ENCODE measurements around the gene ZBP1. TPM values are rescaled to one million over a fixed set of nuclear protein-coding genes. Genes with fewer than 3 reads are reported as not detected.

The ZBP1 gene
- total RNA-seq, 2 experiments from 2014 or later: 39.0 to 40.1 TPM

DNA sequence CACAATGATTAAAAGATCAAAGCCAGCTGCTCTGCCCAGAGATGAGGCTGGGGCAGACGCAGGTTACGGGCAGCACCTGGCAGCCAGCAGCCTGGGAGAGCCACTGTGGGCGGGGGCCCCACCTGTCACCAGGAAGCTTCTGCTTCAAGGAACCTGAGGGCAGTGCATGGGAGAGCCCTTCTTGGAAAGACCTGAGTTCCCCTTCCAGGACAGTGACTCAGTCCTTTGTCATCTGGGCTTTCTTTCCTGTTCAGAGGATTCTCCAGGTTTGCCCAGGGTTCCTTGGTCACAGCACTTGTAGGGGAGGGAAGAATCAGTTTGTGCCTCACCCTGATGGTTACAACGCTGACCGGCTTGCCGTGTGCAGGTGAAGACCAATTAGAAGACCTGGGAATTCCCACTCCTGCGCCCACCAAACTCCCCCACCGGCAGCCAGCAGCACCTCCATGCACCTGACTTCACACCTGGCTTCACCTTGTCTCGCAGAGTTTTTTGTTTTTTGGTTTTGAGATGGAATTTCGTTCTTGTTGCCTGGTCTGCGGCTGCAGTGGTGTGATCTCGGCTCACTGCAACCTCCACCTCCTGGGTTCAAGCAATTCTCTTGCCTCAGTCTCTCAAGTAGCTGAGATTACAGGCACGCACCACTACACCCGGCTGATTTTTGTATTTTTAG, 2.0 kb downstream of the ZBP1 start:
- H3K4me1 Mint-ChIP-seq (ENCODE audit: low read depth): peaks cover 64% of the 10 kb centered on the region
- peak overlapping the region; percentile 71 for H3K4me3 ChIP-seq (ENCODE audit: low read length)
- H3K9me3 Mint-ChIP-seq: no peaks in the 10 kb centered on the region

DNA sequence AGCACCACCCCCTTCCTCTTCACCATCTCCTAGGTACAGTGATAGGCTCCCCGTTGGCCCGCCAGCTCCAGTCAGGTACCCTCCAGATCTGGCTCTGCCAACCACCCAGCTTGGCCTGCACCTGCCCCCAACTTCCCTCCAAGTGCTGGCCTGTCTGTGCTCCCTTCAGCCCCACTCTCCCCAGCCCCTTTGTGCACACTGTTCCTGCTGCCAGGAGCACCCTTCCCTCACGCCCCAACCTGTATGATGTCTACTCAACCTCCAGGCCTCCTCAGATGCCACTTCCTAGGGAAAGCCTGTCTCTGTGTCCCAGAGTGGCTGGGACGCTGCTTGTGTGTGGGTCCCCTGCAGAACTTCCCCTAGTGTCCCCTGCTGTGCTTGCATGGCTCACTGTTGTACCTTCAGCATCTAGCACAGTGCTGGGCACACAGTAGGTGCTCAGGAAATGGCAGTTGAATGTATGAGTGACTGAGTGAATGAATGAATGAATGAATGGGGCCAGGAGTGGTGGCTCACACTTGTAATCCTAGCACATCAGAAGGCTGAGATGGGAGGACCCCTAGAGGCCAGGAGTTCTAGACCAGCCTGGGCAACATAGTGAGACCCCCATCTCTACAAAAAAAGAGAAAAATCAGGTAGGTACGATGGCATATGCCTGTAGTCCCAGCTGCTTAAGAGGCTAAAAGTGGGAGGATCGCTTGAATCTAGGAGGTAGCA, 3.0 kb downstream of the ZBP1 start:
- POLR2A ChIA-PET: interaction anchor here (1.0 to 1.4 kb wide), 4 partner anchors 10 to 13 kb away, joined by 3 to 8 read pairs (median 4); no protein-coding TSS in a partner anchor
- Histone ChIP-seq H3K4me3 (ENCODE audit: low read length) (no peak overlapping the region), H3K9me3 (ENCODE audit: control insufficient read depth in 1 of 2, insufficient read depth in 1 of 2, low read length in 2 of 2) (no peaks in the 10 kb centered on the region), H3K4me1 (ENCODE audit: insufficient read depth, low read length) (peaks cover 71% of the 10 kb centered on the region), H3K36me3 (ENCODE audit: insufficient read depth, low read length) (peaks cover 35% of the 10 kb centered on the region), H3K27ac (ENCODE audit: low read depth in 1 of 2, low read length in 2 of 2) (peak overlapping the region in 1 of 2 donors; percentile 90), H3K27me3 (ENCODE audit: control insufficient read depth in 1 of 2, insufficient read depth in 2 of 2, low read length in 2 of 2) (no peaks in the 10 kb centered on the region)
- Mint-ChIP-seq H3K27me3 (no peaks in the 10 kb centered on the region), H3K9me3 (no peaks in the 10 kb centered on the region), H3K36me3 (ENCODE audit: low read depth) (peaks cover 40% of the 10 kb centered on the region), H3K27ac (peak overlapping the region; percentile 94), H3K4me3 (peak overlapping the region; percentile 45), H3K4me1 (ENCODE audit: low read depth) (peaks cover 57% of the 10 kb centered on the region)
- DNase-seq (no peak), ATAC-seq (ENCODE audit: poor library complexity) (no peak)
- TF ChIP-seq, protein P1, sequence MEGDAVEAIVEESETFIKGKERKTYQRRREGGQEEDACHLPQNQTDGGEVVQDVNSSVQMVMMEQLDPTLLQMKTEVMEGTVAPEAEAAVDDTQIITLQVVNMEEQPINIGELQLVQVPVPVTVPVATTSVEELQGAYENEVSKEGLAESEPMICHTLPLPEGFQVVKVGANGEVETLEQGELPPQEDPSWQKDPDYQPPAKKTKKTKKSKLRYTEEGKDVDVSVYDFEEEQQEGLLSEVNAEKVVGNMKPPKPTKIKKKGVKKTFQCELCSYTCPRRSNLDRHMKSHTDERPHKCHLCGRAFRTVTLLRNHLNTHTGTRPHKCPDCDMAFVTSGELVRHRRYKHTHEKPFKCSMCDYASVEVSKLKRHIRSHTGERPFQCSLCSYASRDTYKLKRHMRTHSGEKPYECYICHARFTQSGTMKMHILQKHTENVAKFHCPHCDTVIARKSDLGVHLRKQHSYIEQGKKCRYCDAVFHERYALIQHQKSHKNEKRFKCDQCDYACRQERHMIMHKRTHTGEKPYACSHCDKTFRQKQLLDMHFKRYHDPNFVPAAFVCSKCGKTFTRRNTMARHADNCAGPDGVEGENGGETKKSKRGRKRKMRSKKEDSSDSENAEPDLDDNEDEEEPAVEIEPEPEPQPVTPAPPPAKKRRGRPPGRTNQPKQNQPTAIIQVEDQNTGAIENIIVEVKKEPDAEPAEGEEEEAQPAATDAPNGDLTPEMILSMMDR (IDR thresholded peaks at IDR 0.05): no peak
- intact Hi-C loops (cut with DNase I, micrococcal nuclease): loop anchor here in 1 of 2 experiments (5.0 kb wide), 1 partner anchor 35 kb away; no protein-coding TSS in a partner anchor
- CTCF ChIA-PET: interaction anchor here (1.1 to 1.3 kb wide), 2 partner anchors 37 kb away, joined by 3 to 6 read pairs; no protein-coding TSS in a partner anchor

More for the DNA sequence above, 2.0 kb downstream of the ZBP1 start:
- no peaks in the 10 kb centered on the region for H3K27me3 ChIP-seq (ENCODE audit: control insufficient read depth in 1 of 2, insufficient read depth in 2 of 2, low read length in 2 of 2)
- peaks cover 80% of the 10 kb centered on the region for H3K4me1 ChIP-seq (ENCODE audit: insufficient read depth, low read length)
- Mint-ChIP-seq H3K27me3 (no peaks in the 10 kb centered on the region), H3K27ac (peak overlapping the region; percentile 94), H3K4me3 (peak overlapping the region; percentile 76), H3K36me3 (ENCODE audit: low read depth) (peaks cover 42% of the 10 kb centered on the region)
- no peaks in the 10 kb centered on the region for H3K9me3 ChIP-seq (ENCODE audit: control insufficient read depth in 1 of 2, insufficient read depth in 1 of 2, low read length in 2 of 2)
- ChIA-PET CTCF (interaction anchor here (1.3 to 3.1 kb wide), 3 partner anchors 12 to 36 kb away, joined by 6 to 12 read pairs (median 9); no protein-coding TSS in a partner anchor), POLR2A (interaction anchor here (1.0 to 3.4 kb wide), 9 partner anchors 10 to 220 kb away, joined by 3 to 139 read pairs (median 7); partner anchors contain the start of gene PMEPA1)
- H3K36me3 ChIP-seq (ENCODE audit: insufficient read depth, low read length): peaks cover 25% of the 10 kb centered on the region
- peak overlapping the region; percentile 78 to 90 for H3K27ac ChIP-seq (ENCODE audit: low read depth in 1 of 2, low read length in 2 of 2)
- intact Hi-C loops (cut with DNase I, micrococcal nuclease): loop anchor here in 1 of 2 experiments (5.0 kb wide), 1 partner anchor 34 kb away; no protein-coding TSS in a partner anchor
- TF ChIP-seq, protein P1 (IDR thresholded peaks at IDR 0.05): no peak
- ATAC-seq (ENCODE audit: poor library complexity): no peak
- DNase-seq: peak in 6 of 14 experiments; percentile 29 to 64 (median 36)

DNA sequence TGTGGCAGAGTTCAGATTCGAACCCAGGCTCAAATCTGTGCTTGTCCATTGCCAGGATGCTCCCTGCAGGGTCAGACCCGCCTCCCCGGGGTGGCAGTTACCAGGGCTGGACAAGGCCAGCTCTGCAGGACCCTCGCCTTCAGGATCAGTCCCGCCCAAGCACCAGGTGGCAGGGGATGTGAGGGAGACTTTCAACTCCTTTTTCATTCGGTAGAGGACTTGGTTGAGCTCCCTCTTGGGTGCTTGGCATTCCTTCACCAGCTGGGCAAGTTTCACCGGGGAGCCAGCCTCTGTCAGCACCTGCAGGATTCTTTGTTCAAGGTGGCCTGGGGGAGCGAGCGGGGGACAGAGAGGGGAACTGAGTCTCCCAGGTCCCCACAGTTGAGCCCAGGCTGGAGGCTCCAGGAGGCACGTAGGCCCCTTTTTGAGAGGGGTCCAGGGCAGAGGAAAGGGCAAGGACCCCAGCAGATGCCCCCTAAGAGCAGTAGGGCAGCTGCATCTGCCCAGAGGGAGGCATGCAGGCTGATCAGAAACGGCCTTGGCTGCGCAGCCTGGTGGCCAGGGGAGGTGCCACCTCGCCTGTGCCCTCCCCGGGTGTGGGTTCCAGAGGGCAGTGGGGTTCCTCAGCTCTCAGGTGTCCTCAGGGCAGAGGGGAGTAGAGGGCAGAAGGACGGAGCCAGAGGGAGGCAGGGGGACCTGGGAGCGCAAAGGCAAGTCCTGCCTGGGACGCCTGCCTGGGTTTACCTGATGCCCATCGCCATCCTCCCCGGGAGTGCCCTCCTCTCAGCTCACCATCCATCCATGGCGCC, 3.9 kb downstream of the ZBP1 start:
- Histone ChIP-seq H3K36me3 (ENCODE audit: insufficient read depth, low read length) (peaks cover 44% of the 10 kb centered on the region), H3K27me3 (ENCODE audit: control insufficient read depth in 1 of 2, insufficient read depth in 2 of 2, low read length in 2 of 2) (no peaks in the 10 kb centered on the region), H3K27ac (ENCODE audit: low read depth in 1 of 2, low read length in 2 of 2) (no peak overlapping the region), H3K9me3 (ENCODE audit: control insufficient read depth in 1 of 2, insufficient read depth in 1 of 2, low read length in 2 of 2) (no peaks in the 10 kb centered on the region), H3K4me1 (ENCODE audit: insufficient read depth, low read length) (peaks cover 62% of the 10 kb centered on the region), H3K4me3 (ENCODE audit: low read length) (no peak overlapping the region)
- TF ChIP-seq, protein P1 (IDR thresholded peaks at IDR 0.05): no peak
- DNase-seq: no peak
- Mint-ChIP-seq H3K4me3 (no peak overlapping the region), H3K9me3 (no peaks in the 10 kb centered on the region), H3K27me3 (no peaks in the 10 kb centered on the region), H3K27ac (peak overlapping the region; percentile 94), H3K36me3 (ENCODE audit: low read depth) (peaks cover 40% of the 10 kb centered on the region), H3K4me1 (ENCODE audit: low read depth) (peaks cover 50% of the 10 kb centered on the region)
- intact Hi-C loops (cut with DNase I, micrococcal nuclease): loop anchor here in 1 of 2 experiments (5.0 kb wide), 1 partner anchor 36 kb away; no protein-coding TSS in a partner anchor
- no peak for ATAC-seq (ENCODE audit: poor library complexity)
- ChIA-PET POLR2A (interaction anchor here (1.4 to 1.6 kb wide), 2 partner anchors 11 to 14 kb away, joined by 8 to 10 read pairs; no protein-coding TSS in a partner anchor), CTCF (interaction anchor here (1.1 kb wide), 1 partner anchor 38 kb away, joined by 3 read pairs; no protein-coding TSS in a partner anchor)

Measured in CD4-positive, alpha-beta T cell (primary cell).